Keratinocyte (primary cell): ENCODE measurements around the gene DACH1. TPM values are rescaled to one million over a fixed set of nuclear protein-coding genes. Genes with fewer than 3 reads are reported as not detected.

Source experiments
- DNase-seq: peaks from one replicate; pipeline ENCODE4 v3.0.0-alpha.2; 2011; ENCODE audit warnings: low read depth, missing footprints, low spot score
- FAIRE-seq: peaks from 2 replicates; lab custom pipeline; 2011; peaks lifted over from hg19 to GRCh38; lab: Jason Lieb, UNC
- H2AFZ ChIP-seq: 2 replicates; pipeline ENCODE4 v1.6.0; 2012; ENCODE audit warnings: low read length, control low read depth, inconsistent platforms; ENCODE audit not compliant: control insufficient read depth
- H3K27ac ChIP-seq: 2 replicates; pipeline ENCODE4 v1.5.1; 2011; ENCODE audit warnings: low read length; ENCODE audit not compliant: control insufficient read depth, insufficient read depth
- H3K27me3 ChIP-seq: 3 replicates; pipeline ENCODE4 v1.6.0; 2011; ENCODE audit warnings: low read length; ENCODE audit not compliant: control insufficient read depth, insufficient read depth; ENCODE audit errors: extremely low read depth
- H3K36me3 ChIP-seq, 2 experiments: 2 replicates in 1 of 2; 3 replicates in 1 of 2; pipeline ENCODE4 v1.5.1; 2011; ENCODE audit warnings: low read length in 2 of 2, mild to moderate bottlenecking in 1 of 2; ENCODE audit not compliant: control insufficient read depth in 2 of 2, insufficient read depth in 2 of 2; ENCODE audit errors: extremely low read depth in 1 of 2
- H3K4me1 ChIP-seq: 3 replicates; pipeline ENCODE4 v1.5.1; 2011; ENCODE audit warnings: low read length; ENCODE audit not compliant: control insufficient read depth, insufficient read depth; ENCODE audit errors: extremely low read depth
- H3K4me2 ChIP-seq: 3 replicates; pipeline ENCODE4 v1.6.0; 2011; ENCODE audit warnings: low read depth, low read length; ENCODE audit not compliant: control insufficient read depth, insufficient read depth; ENCODE audit errors: extremely low read depth
- H3K4me3 ChIP-seq, 3 experiments: fragments of 200-600 bp in 1 of 3; sonication (generic) in 1 of 3; 2 replicates in 2 of 3; 3 replicates in 1 of 3; pipeline ENCODE4 v1.5.1; 2011 to 2016; ENCODE audit warnings: low read length in 3 of 3, mild to moderate bottlenecking in 3 of 3, control low read depth in 2 of 3, inconsistent platforms in 1 of 3, low read depth in 1 of 3, mixed read lengths in 1 of 3, mixed run types in 1 of 3, moderate library complexity in 1 of 3; ENCODE audit not compliant: control insufficient read depth in 2 of 3, insufficient read depth in 2 of 3; ENCODE audit errors: extremely low read depth in 1 of 3
- H3K79me2 ChIP-seq: 2 replicates; pipeline ENCODE4 v1.6.0; 2012; ENCODE audit warnings: low read length; ENCODE audit not compliant: control insufficient read depth, insufficient read depth
- H3K9ac ChIP-seq: 3 replicates; pipeline ENCODE4 v1.6.0; 2011; ENCODE audit warnings: low read length; ENCODE audit not compliant: control insufficient read depth, insufficient read depth; ENCODE audit errors: extremely low read depth
- H3K9me1 ChIP-seq: 3 replicates; pipeline ENCODE4 v1.6.0; 2011; ENCODE audit warnings: low read length; ENCODE audit not compliant: control insufficient read depth, insufficient read depth; ENCODE audit errors: extremely low read depth
- H3K9me3 ChIP-seq: 2 replicates; pipeline ENCODE4 v1.5.1; 2012; ENCODE audit warnings: low read depth, low read length; ENCODE audit not compliant: control insufficient read depth
- H4K20me1 ChIP-seq: 3 replicates; pipeline ENCODE4 v1.6.0; 2011; ENCODE audit warnings: low read length; ENCODE audit not compliant: control insufficient read depth, insufficient read depth; ENCODE audit errors: extremely low read depth
- EZH2 ChIP-seq: IDR thresholded peaks from one replicate; pipeline ENCODE4 v1.6.1; 2012; ENCODE audit warnings: inconsistent platforms, mild to moderate bottlenecking, low read length, moderate library complexity
- dilution Hi-C: fragments of 300-500 bp; cut with MboI; formaldehyde crosslinking; loops from one replicate; pipeline ENCODE4 v1.7.0; 2020; ENCODE audit warnings: low sequenced_read_pairs; ENCODE audit not compliant: extremely low pct_ligation_motif_present
- polyA plus RNA-seq, 5 experiments: library from polyadenylated mRNA; depleted of rRNA in 3 of 5; stranded (reverse) in 3 of 5; stranded (forward) in 1 of 5; unstranded in 1 of 5; fragments of >200 nt; gene quantifications; 1 replicate in 1 of 5; 2 replicates in 3 of 5; 3 replicates in 1 of 5; pipeline versions ENCODE4 v1.2.1 to v1.2.3, GENCODE V29; 2011 to 2012; ENCODE audit warnings: missing spikeins in 2 of 5, low read depth in 1 of 5, low replicate concordance in 1 of 5
- TF ChIP-seq, protein P1 (sequence below), 3 experiments: IDR thresholded peaks in 1 of 3; conservative IDR thresholded peaks in 1 of 3; optimal IDR thresholded peaks in 1 of 3; 2 replicates in 2 of 3; 3 replicates in 1 of 3; pipeline versions ENCODE3 to v1.5.1; 2011; ENCODE audit warnings: low read length in 3 of 3, mild to moderate bottlenecking in 3 of 3, moderate library complexity in 2 of 3, control low read depth in 1 of 3, inconsistent platforms in 1 of 3; ENCODE audit not compliant: insufficient read depth in 2 of 3; ENCODE audit errors: extremely low read depth in 1 of 3

The DACH1 gene
- polyA plus RNA-seq, 1 donor (not counting 4 experiments of a cell fraction or from before 2014, with no cell fraction given), result not detected

- Histone ChIP-seq H3K79me2 (no peaks in the 10 kb centered on the region), H2AFZ (no peak overlapping the region), H3K9me1 (no peaks in the 10 kb centered on the region), H3K4me2 (no peak overlapping the region), H3K27ac (no peak overlapping the region), H3K4me3 (no peak overlapping the region), H3K36me3 (no peaks in the 10 kb centered on the region), H3K9me3 (no peaks in the 10 kb centered on the region), H4K20me1 (no peaks in the 10 kb centered on the region), H3K4me1 (no peaks in the 10 kb centered on the region), H3K9ac (no peak overlapping the region), H3K27me3 (no peaks in the 10 kb centered on the region)
- FAIRE-seq (no peak), DNase-seq (no peak)
- dilution Hi-C loops, result no loop called here
- TF ChIP-seq, protein P1, sequence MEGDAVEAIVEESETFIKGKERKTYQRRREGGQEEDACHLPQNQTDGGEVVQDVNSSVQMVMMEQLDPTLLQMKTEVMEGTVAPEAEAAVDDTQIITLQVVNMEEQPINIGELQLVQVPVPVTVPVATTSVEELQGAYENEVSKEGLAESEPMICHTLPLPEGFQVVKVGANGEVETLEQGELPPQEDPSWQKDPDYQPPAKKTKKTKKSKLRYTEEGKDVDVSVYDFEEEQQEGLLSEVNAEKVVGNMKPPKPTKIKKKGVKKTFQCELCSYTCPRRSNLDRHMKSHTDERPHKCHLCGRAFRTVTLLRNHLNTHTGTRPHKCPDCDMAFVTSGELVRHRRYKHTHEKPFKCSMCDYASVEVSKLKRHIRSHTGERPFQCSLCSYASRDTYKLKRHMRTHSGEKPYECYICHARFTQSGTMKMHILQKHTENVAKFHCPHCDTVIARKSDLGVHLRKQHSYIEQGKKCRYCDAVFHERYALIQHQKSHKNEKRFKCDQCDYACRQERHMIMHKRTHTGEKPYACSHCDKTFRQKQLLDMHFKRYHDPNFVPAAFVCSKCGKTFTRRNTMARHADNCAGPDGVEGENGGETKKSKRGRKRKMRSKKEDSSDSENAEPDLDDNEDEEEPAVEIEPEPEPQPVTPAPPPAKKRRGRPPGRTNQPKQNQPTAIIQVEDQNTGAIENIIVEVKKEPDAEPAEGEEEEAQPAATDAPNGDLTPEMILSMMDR (optimal IDR thresholded peaks at IDR 0.05 in 1 of 3, IDR thresholded peaks at IDR 0.05 in 1 of 3, conservative IDR thresholded peaks at IDR 0.05 in 1 of 3; ENCODE audit: extremely low read depth in 1 of 3, insufficient read depth in 2 of 3, low read length in 3 of 3), result no peak
- TF ChIP-seq EZH2, result no peak
Measured at GRCh38 chr13:71488201-71488600, 378.8 kb downstream of the DACH1 start.

DNA sequence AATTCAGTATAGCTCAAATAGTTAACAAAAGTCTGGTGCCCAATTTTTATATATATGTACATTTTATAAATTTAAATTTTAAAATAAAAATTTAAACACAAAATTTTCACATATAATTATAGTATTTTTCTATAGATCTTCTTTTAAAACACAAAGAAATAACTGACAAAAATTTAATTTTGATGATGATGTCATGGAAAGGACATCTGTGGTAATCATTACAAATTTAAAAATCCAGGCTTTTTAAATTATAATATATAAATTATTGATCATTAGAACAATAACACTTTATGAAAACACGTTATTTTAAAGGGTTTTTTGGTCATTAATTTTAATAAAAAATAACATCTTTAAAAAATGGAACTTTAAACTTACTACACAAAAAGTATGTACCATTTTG, 381.1 kb downstream of the DACH1 start:
- no peak for FAIRE-seq

More for the DNA sequence above, 381.1 kb downstream of the DACH1 start:
- no peaks in the 10 kb centered on the region for H3K79me2 ChIP-seq
- H3K27ac ChIP-seq, result no peak overlapping the region
- H4K20me1 ChIP-seq, result no peaks in the 10 kb centered on the region
- H3K4me3 ChIP-seq, result no peak overlapping the region
- dilution Hi-C loops, result no loop called here
- no peak overlapping the region for H2AFZ ChIP-seq
- H3K9me3 ChIP-seq, result no peaks in the 10 kb centered on the region
- H3K27me3 ChIP-seq, result no peaks in the 10 kb centered on the region
- no peak for DNase-seq
- H3K4me2 ChIP-seq, result no peak overlapping the region
- no peaks in the 10 kb centered on the region for H3K9me1 ChIP-seq
- H3K9ac ChIP-seq, result no peak overlapping the region
- no peaks in the 10 kb centered on the region for H3K36me3 ChIP-seq
- no peaks in the 10 kb centered on the region for H3K4me1 ChIP-seq
- TF ChIP-seq EZH2, result no peak
- TF ChIP-seq, protein P1 (optimal IDR thresholded peaks at IDR 0.05 in 1 of 3, IDR thresholded peaks at IDR 0.05 in 1 of 3, conservative IDR thresholded peaks at IDR 0.05 in 1 of 3; ENCODE audit: extremely low read depth in 1 of 3, insufficient read depth in 2 of 3, low read length in 3 of 3), result no peak
